GM23338 (cell line): ENCODE measurements around the gene ETV6. TPM values are rescaled to one million over a fixed set of nuclear protein-coding genes. Genes with fewer than 3 reads are reported as not detected.

Experiments used
- ATAC-seq: fragments of 200-7000 bp; cut with Tn5 transposase; 3 replicates; pipeline ENCODE4 v1.9.1; 2020
- DNase-seq: peaks from one replicate; pipeline ENCODE4 v3.0.0-alpha.2; 2015; ENCODE audit warnings: low spot score
- H2AFZ ChIP-seq: fragments of 200-600 bp; sonication (generic); 2 replicates; pipeline ENCODE4 v1.8.0; 2016; ENCODE audit warnings: antibody characterized with exemption, mild to moderate bottlenecking, moderate library complexity
- H3F3A ChIP-seq: fragments of 200-600 bp; sonication (generic); replicated peaks from 2 replicates; pipeline ENCODE4 v1.8.0; 2017; ENCODE audit warnings: antibody characterized with exemption, mixed run types, low read depth
- H3K27ac ChIP-seq: fragments of 200-600 bp; sonication (generic); 2 replicates; pipeline ENCODE4 v1.6.1; 2016; ENCODE audit warnings: low read depth
- H3K27me3 ChIP-seq: fragments of 200-600 bp; sonication (generic); 2 replicates; pipeline ENCODE4 v1.8.0; 2016; ENCODE audit warnings: mild to moderate bottlenecking, mixed run types, moderate library complexity; ENCODE audit not compliant: insufficient read depth
- H3K36me3 ChIP-seq: fragments of 200-600 bp; sonication (generic); 2 replicates; pipeline ENCODE4 v1.8.0; 2016; ENCODE audit warnings: mild to moderate bottlenecking; ENCODE audit not compliant: insufficient read depth
- H3K4me1 ChIP-seq: fragments of 200-600 bp; sonication (generic); 2 replicates; pipeline ENCODE4 v1.8.0; 2016; ENCODE audit warnings: mild to moderate bottlenecking, moderate library complexity; ENCODE audit not compliant: insufficient read depth
- H3K4me2 ChIP-seq: fragments of 200-600 bp; sonication (generic); 2 replicates; pipeline ENCODE4 v1.7.1; 2017; ENCODE audit warnings: mixed run types
- H3K4me3 ChIP-seq: fragments of 200-600 bp; sonication (generic); 2 replicates; pipeline ENCODE4 v1.6.1; 2016; ENCODE audit warnings: mixed run types
- H3K79me2 ChIP-seq: fragments of 200-600 bp; sonication (generic); replicated peaks from 2 replicates; pipeline ENCODE4 v1.8.0; 2017; ENCODE audit warnings: mild to moderate bottlenecking; ENCODE audit not compliant: insufficient read depth
- H3K9me2 ChIP-seq: fragments of 200-600 bp; sonication (generic); 2 replicates; pipeline ENCODE4 v1.8.0; 2017; ENCODE audit not compliant: insufficient read depth
- H4K20me1 ChIP-seq: fragments of 200-600 bp; sonication (generic); replicated peaks from 2 replicates; pipeline ENCODE4 v1.8.0; 2017; ENCODE audit warnings: mild to moderate bottlenecking; ENCODE audit not compliant: insufficient read depth
- H3K27ac Mint-ChIP-seq: 2 replicates; pipeline ENCODE4 v1.8.0; 2020; ENCODE audit warnings: inconsistent platforms, mild to moderate bottlenecking, moderate library complexity, mixed read lengths
- H3K27me3 Mint-ChIP-seq: 3 replicates; pipeline ENCODE4 v1.8.0; 2022; ENCODE audit warnings: low read depth, mild to moderate bottlenecking, moderate library complexity, mixed read lengths, inconsistent platforms; ENCODE audit not compliant: insufficient read depth, poor library complexity
- H3K36me3 Mint-ChIP-seq: 3 replicates; pipeline ENCODE4 v1.8.0; 2021; ENCODE audit warnings: low read depth, mild to moderate bottlenecking, inconsistent platforms, moderate library complexity, mixed read lengths
- H3K4me1 Mint-ChIP-seq: 3 replicates; pipeline ENCODE4 v1.8.0; 2020; ENCODE audit warnings: mild to moderate bottlenecking, inconsistent platforms, mixed read lengths
- H3K4me3 Mint-ChIP-seq: 3 replicates; pipeline ENCODE4 v1.8.0; 2021; ENCODE audit warnings: moderate library complexity, mild to moderate bottlenecking, inconsistent platforms, mixed read lengths
- H3K9me3 Mint-ChIP-seq: 3 replicates; pipeline ENCODE4 v1.8.0; 2020; ENCODE audit warnings: moderate library complexity, mild to moderate bottlenecking, inconsistent platforms, mixed read lengths
- CTCF ChIP-seq, 2 experiments: fragments of 200-600 bp in 1 of 2; sonication (generic) in 1 of 2; conservative IDR thresholded peaks; 2 replicates each; pipeline versions ENCODE4 v1.5.1 to v1.6.1; 2016 to 2017; ENCODE audit warnings: antibody characterized with exemption in 2 of 2, low read depth in 2 of 2, mild to moderate bottlenecking in 2 of 2, moderate library complexity in 1 of 2
- ETS1 ChIP-seq: IDR thresholded peaks from 2 replicates; pipeline ENCODE4 v1.6.1; 2016; ENCODE audit warnings: antibody characterized with exemption
- JUNB ChIP-seq: IDR thresholded peaks from one replicate; pipeline ENCODE4 v1.6.1; 2016; ENCODE audit warnings: antibody characterized with exemption; ENCODE audit not compliant: unreplicated experiment
- NANOG ChIP-seq: IDR thresholded peaks from 2 replicates; pipeline ENCODE4 v1.6.1; 2016; ENCODE audit warnings: antibody characterized with exemption, borderline replicate concordance
- REST ChIP-seq: IDR thresholded peaks from one replicate; pipeline ENCODE4 v1.6.1; 2018; ENCODE audit warnings: antibody characterized with exemption; ENCODE audit not compliant: unreplicated experiment
- STAT1 ChIP-seq: IDR thresholded peaks from one replicate; pipeline ENCODE4 v1.6.1; 2016; ENCODE audit warnings: antibody characterized with exemption; ENCODE audit not compliant: unreplicated experiment
- ZNF331 ChIP-seq: fragments of 250-450 bp; sonication (Bioruptor Pico); IDR thresholded peaks from 2 replicates; pipeline ENCODE4 v1.5.0; 2020; ENCODE audit warnings: low read depth, mild to moderate bottlenecking, moderate library complexity
- ZNF462 ChIP-seq: fragments of 250-450 bp; sonication (Bioruptor Pico); IDR thresholded peaks from 2 replicates; pipeline ENCODE4 v1.5.0; 2020; ENCODE audit warnings: mild to moderate bottlenecking, moderate library complexity
- polyA plus RNA-seq: library from polyadenylated mRNA; unstranded; fragments of >200 nt; fragmentation: Nextera tagmentation; extraction: Ambion mirVana; gene quantifications from 2 replicates; pipeline ENCODE4 v1.2.1, GENCODE V29; 2016
- total RNA-seq: library from RNA; depleted of rRNA; stranded (reverse); fragments of >200 nt; shearing (Covaris generic); gene quantifications from 2 replicates; pipeline ENCODE4 v1.2.3, GENCODE V29; 2014

The ETV6 gene
- total and polyA plus RNA-seq, 2 experiments from 2014 or later, result 7.5 to 15.1 TPM

GRCh38 chr12:11732715-11733114 lies 83.2 kb downstream of the ETV6 start:
- Histone ChIP-seq H3K79me2 (peaks cover 12% of the 10 kb centered on the region; the same call in 1 of the 2 replicates), H3K4me2 (no peak overlapping the region), H3K27me3 (no peaks in the 10 kb centered on the region), H3K9me2 (no peaks in the 10 kb centered on the region), H3K36me3 (no peaks in the 10 kb centered on the region), H4K20me1 (no peaks in the 10 kb centered on the region), H3K27ac (no peak overlapping the region), H3K4me3 (no peak overlapping the region), H3K4me1 (0 out of 2 replicates have a peak, but pooled peaks cover 3% of the 10 kb centered on the region), H2AFZ (no peak overlapping the region), H3F3A (no peaks in the 10 kb centered on the region)
- Mint-ChIP-seq H3K4me3 (no peak overlapping the region), H3K27ac (peak overlapping the region; percentile 87; the same call in 1 of the 2 replicates), H3K36me3 (no peaks in the 10 kb centered on the region), H3K27me3 (peaks cover 2% of the 10 kb centered on the region), H3K9me3 (no peaks in the 10 kb centered on the region), H3K4me1 (peaks cover 24% of the 10 kb centered on the region)
- ATAC-seq (no peak), DNase-seq (no peak)
- TF ChIP-seq STAT1, result no peak

GRCh38 chr12:11734580-11735180 lies 85.2 kb downstream of the ETV6 start:
- Histone ChIP-seq H3K4me1 (peaks cover 5% of the 10 kb centered on the region), H3K9me2 (no peaks in the 10 kb centered on the region), H2AFZ (no peak overlapping the region), H3K27me3 (no peaks in the 10 kb centered on the region), H3K36me3 (no peaks in the 10 kb centered on the region), H3K27ac (no peak overlapping the region), H3F3A (no peaks in the 10 kb centered on the region), H4K20me1 (no peaks in the 10 kb centered on the region), H3K4me2 (no peak overlapping the region), H3K4me3 (no peak overlapping the region), H3K79me2 (peaks cover 12% of the 10 kb centered on the region; the same call in 1 of the 2 replicates)
- Mint-ChIP-seq H3K4me3 (no peak overlapping the region), H3K4me1 (peaks cover 21% of the 10 kb centered on the region), H3K9me3 (no peaks in the 10 kb centered on the region; the same call in 2 of the 3 replicates), H3K27ac (no peak overlapping the region), H3K36me3 (no peaks in the 10 kb centered on the region), H3K27me3 (peaks cover 2% of the 10 kb centered on the region)
- no peak for DNase-seq
- no peak for ATAC-seq
- TF ChIP-seq CTCF (conservative IDR thresholded peaks at IDR 0.05; ENCODE audit: low read depth in 2 of 2) (no peak), STAT1 (no peak), NANOG (no peak), JUNB (no peak), REST (no peak), ETS1 (no peak), ZNF331 (CRISPR knock-in tag) (no peak), ZNF462 (CRISPR knock-in tag) (no peak)
